ENCODE measurements around the gene LRRK2. TPM values are rescaled to one million over a fixed set of nuclear protein-coding genes. Genes with fewer than 3 reads are reported as not detected.

Gene LRRK2
- total and polyA plus RNA-seq, 2 of the 13 experiments (the other 11 are each of a cell fraction or from before 2014, with no cell fraction given), result not detected

GRCh38 chr12:40312196-40312595 lies 87.4 kb downstream of the LRRK2 start:
- FAIRE-seq (no peak), ATAC-seq (no peak)
- in situ Hi-C loops (cut with HindIII; ENCODE audit: extremely low pct_ligation_motif_present, low pct_unique_long_range_greater_than_20kb), result no loop called here

GRCh38 chr12:40312982-40313576 lies 88.3 kb downstream of the LRRK2 start:
- no peak for ATAC-seq
- in situ Hi-C loops (cut with HindIII; ENCODE audit: extremely low pct_ligation_motif_present, low pct_unique_long_range_greater_than_20kb), result no loop called here
- CTCF ChIA-PET (ENCODE audit: low intra/inter-chr PET ratio, low total read pairs), result interaction anchor here (1.4 kb wide), 1 partner anchor 160 kb away, joined by 11 read pairs; no protein-coding TSS in a partner anchor
- H3K4me3 ChIP-seq (replicated peaks in 1 of 3; ENCODE audit: insufficient read depth in 1 of 3, low read depth in 2 of 3, low read length in 3 of 3), result no peak overlapping the region
- WGBS (ENCODE audit: low lambda C conversion rate), result 7% methylated on average over 4 of the region's 4 CpGs
- H3K36me3 ChIP-seq (replicated peaks in 1 of 2; ENCODE audit: control insufficient read depth in 1 of 2, insufficient read depth in 2 of 2, low read length in 2 of 2), result no peaks in the 10 kb centered on the region
- no TSS peak for BruUV-seq (replicated peaks)
- H3K27me3 ChIP-seq (ENCODE audit: control insufficient read depth in 1 of 2, insufficient read depth in 2 of 2, low read length in 2 of 2), result no peaks in the 10 kb centered on the region
- H2AFZ ChIP-seq (ENCODE audit: low read length), result no peak overlapping the region
- no peak for TF ChIP-seq TFE3 (CRISPR knock-in tag; IDR thresholded peaks at IDR 0.05)
- peak; percentile 57 for TF ChIP-seq STAG1 (CRISPR knock-in tag; IDR thresholded peaks at IDR 0.05)
- H3K9ac ChIP-seq (ENCODE audit: insufficient read depth, low read depth, low read length), result no peak overlapping the region
- no peaks in the 10 kb centered on the region for H3K9me3 ChIP-seq (ENCODE audit: low read length)
- H3K27ac ChIP-seq (ENCODE audit: extremely low read length, insufficient read depth, low read length), result no peak overlapping the region
- H3K4me2 ChIP-seq (ENCODE audit: low read depth, low read length), result no peak overlapping the region
- POLR2A ChIA-PET, result no interaction called here
- no peak for FAIRE-seq
- H3K79me2 ChIP-seq (ENCODE audit: insufficient read depth, low read length), result no peaks in the 10 kb centered on the region
- H4K20me1 ChIP-seq (ENCODE audit: insufficient read depth, low read length), result no peaks in the 10 kb centered on the region
- no peaks in the 10 kb centered on the region for H3K4me1 ChIP-seq (ENCODE audit: insufficient read depth, low read length)
- peak; percentile 2 for DNase-seq (ENCODE audit: low spot score)
- intact Hi-C loops (cut with micrococcal nuclease; ENCODE audit: unreplicated experiment), result loop anchor here (1.0 to 10.0 kb wide), 3 partner anchors 68 to 301 kb away; no protein-coding TSS in a partner anchor

More at GRCh38 chr12:40312196-40312595, 87.4 kb downstream of the LRRK2 start:
- no peak for DNase-seq (ENCODE audit: low spot score)
- Histone ChIP-seq H3K4me2 (ENCODE audit: low read depth, low read length) (no peak overlapping the region), H3K9ac (ENCODE audit: insufficient read depth, low read depth, low read length) (no peak overlapping the region), H3K27me3 (ENCODE audit: control insufficient read depth in 1 of 2, insufficient read depth in 2 of 2, low read length in 2 of 2) (no peaks in the 10 kb centered on the region), H3K27ac (ENCODE audit: extremely low read length, insufficient read depth, low read length) (no peak overlapping the region), H3K79me2 (ENCODE audit: insufficient read depth, low read length) (no peaks in the 10 kb centered on the region), H3K36me3 (replicated peaks in 1 of 2; ENCODE audit: control insufficient read depth in 1 of 2, insufficient read depth in 2 of 2, low read length in 2 of 2) (no peaks in the 10 kb centered on the region), H4K20me1 (ENCODE audit: insufficient read depth, low read length) (no peaks in the 10 kb centered on the region), H3K4me3 (replicated peaks in 1 of 3; ENCODE audit: insufficient read depth in 1 of 3, low read depth in 2 of 3, low read length in 3 of 3) (no peak overlapping the region), H3K9me3 (ENCODE audit: low read length) (no peaks in the 10 kb centered on the region), H2AFZ (ENCODE audit: low read length) (no peak overlapping the region), H3K4me1 (ENCODE audit: insufficient read depth, low read length) (no peaks in the 10 kb centered on the region)
- TF ChIP-seq ATM (IDR thresholded peaks at IDR 0.05; ENCODE audit: borderline replicate concordance) (no peak), TCF12 (IDR thresholded peaks at IDR 0.05) (no peak), TCF12 (CRISPR knock-in tag; IDR thresholded peaks at IDR 0.05) (no peak), RFX1 (IDR thresholded peaks at IDR 0.05) (no peak), ZNF839 (CRISPR knock-in tag; IDR thresholded peaks at IDR 0.05; ENCODE audit: borderline replicate concordance) (no peak), ZNF552 (CRISPR knock-in tag; IDR thresholded peaks at IDR 0.05; ENCODE audit: borderline replicate concordance) (no peak)
- intact Hi-C loops (cut with micrococcal nuclease; ENCODE audit: unreplicated experiment), result loop anchor here (5.0 to 10.0 kb wide), 2 partner anchors 67 to 300 kb away; no protein-coding TSS in a partner anchor
- no TSS peak for BruUV-seq (replicated peaks)
- ChIA-PET CTCF (ENCODE audit: low intra/inter-chr PET ratio, low total read pairs) (no interaction called here), POLR2A (no interaction called here)
